ENCODE data around the gene STOML1. TPM values are rescaled to one million over a fixed set of nuclear protein-coding genes. Genes with fewer than 3 reads are reported as not detected.
A peak's percentile ranks its signal among the peaks of the same experiment; 100 is the strongest.

Gene STOML1
- total RNA-seq, 1 experiment from 2014 or later, result 10.1 TPM

GRCh38 chr15:73944161-73945129, 47.6 kb downstream of the STOML1 start:
- TF ChIP-seq EZH2 (IDR thresholded peaks at IDR 0.05; ENCODE audit: low read length, unreplicated experiment), result no peak
- TF ChIP-seq CTCF (conservative IDR thresholded peaks at IDR 0.05; ENCODE audit: low read depth, low read length), result no peak
- no peak for TF ChIP-seq EZH2phosphoT487 (IDR thresholded peaks at IDR 0.05; ENCODE audit: borderline replicate concordance, low read length)
- H3K27me3 ChIP-seq (ENCODE audit: low read length), result no peaks in the 10 kb centered on the region
- no TSS peak for BruUV-seq (replicated peaks)
- DNase-seq, result no peak
- H3K9ac ChIP-seq (ENCODE audit: low read length), result no peak overlapping the region
- ChIA-PET POLR2A (ENCODE audit: unreplicated experiment) (no interaction called here), CTCF (no interaction called here)
- no peaks in the 10 kb centered on the region for H4K20me1 ChIP-seq (ENCODE audit: low read length)
- H3K9me3 ChIP-seq (ENCODE audit: low read length), result no peaks in the 10 kb centered on the region
- H3K36me3 ChIP-seq (ENCODE audit: low read depth, low read length), result peaks cover 54% of the 10 kb centered on the region
- ATAC-seq, result no peak
- peaks cover 4% of the 10 kb centered on the region for H3F3A ChIP-seq (ENCODE audit: low read length, unreplicated experiment)
- peaks cover 46% of the 10 kb centered on the region for H3K79me2 ChIP-seq (ENCODE audit: low read length)
- peaks cover 52% of the 10 kb centered on the region for H3K4me1 ChIP-seq (ENCODE audit: insufficient read depth, low read length)
- H2AFZ ChIP-seq (ENCODE audit: low read length), result no peak overlapping the region
- no peak overlapping the region for H3K4me3 ChIP-seq (ENCODE audit: low read length)
- intact Hi-C loops (cut with micrococcal nuclease), result no loop called here
- H3K27ac ChIP-seq (ENCODE audit: low read length), result peak overlapping the region; percentile 26
- no peaks in the 10 kb centered on the region for H3K9me2 ChIP-seq (replicated peaks; ENCODE audit: low read length)
- H3K4me2 ChIP-seq (ENCODE audit: low read length), result no peak overlapping the region

- Histone ChIP-seq H3K36me3 (ENCODE audit: low read depth, low read length) (peaks cover 44% of the 10 kb centered on the region), H3K9me2 (replicated peaks; ENCODE audit: low read length) (no peaks in the 10 kb centered on the region), H3K9ac (ENCODE audit: low read length) (peak overlapping the region; percentile 10; the same call in 1 of the 2 replicates), H3K27ac (ENCODE audit: low read length) (peak overlapping the region; percentile 96), H3K4me3 (ENCODE audit: low read length) (no peak overlapping the region), H3K4me1 (ENCODE audit: insufficient read depth, low read length) (peaks cover 61% of the 10 kb centered on the region), H2AFZ (ENCODE audit: low read length) (no peak overlapping the region), H3K9me3 (ENCODE audit: low read length) (no peaks in the 10 kb centered on the region), H3K27me3 (ENCODE audit: low read length) (no peaks in the 10 kb centered on the region), H3F3A (ENCODE audit: low read length, unreplicated experiment) (peaks cover 4% of the 10 kb centered on the region), H3K79me2 (ENCODE audit: low read length) (peaks cover 63% of the 10 kb centered on the region), H3K4me2 (ENCODE audit: low read length) (peak overlapping the region; percentile 66), H4K20me1 (ENCODE audit: low read length) (no peaks in the 10 kb centered on the region)
- ChIA-PET POLR2A (ENCODE audit: unreplicated experiment) (no interaction called here), CTCF (no interaction called here)
- TF ChIP-seq CTCF (conservative IDR thresholded peaks at IDR 0.05; ENCODE audit: low read depth, low read length) (no peak), EZH2phosphoT487 (IDR thresholded peaks at IDR 0.05; ENCODE audit: borderline replicate concordance, low read length) (no peak), EZH2 (IDR thresholded peaks at IDR 0.05; ENCODE audit: low read length, unreplicated experiment) (no peak)
- BruUV-seq (replicated peaks), result no TSS peak
- intact Hi-C loops (cut with micrococcal nuclease), result no loop called here
- DNase-seq (no peak), ATAC-seq (no peak)
These were observed 49.3 kb downstream of the STOML1 start for GRCh38 chr15:73942751-73943270.

Data from PC-3 (cell line).